Caco-2 (cell line): Measurements from ENCODE around the gene DZANK1. TPM values are rescaled to one million over a fixed set of nuclear protein-coding genes. Genes with fewer than 3 reads are reported as not detected.

Experiments used
- BruUV-seq: library from RNA; stranded (reverse); fragments of 400-500 nt; replicated peaks from 2 replicates; lab custom pipeline; 2021; lab: Mats Ljungman, UMichigan
- CTCF ChIA-PET: fragments of 300-600 bp; sonication (Branson Sonifier 250); formaldehyde crosslinking; loops from one replicate; lab custom pipeline; 2022; ENCODE audit warnings: antibody characterized with exemption; lab: Charles Lee
- POLR2A ChIA-PET: fragments of 300-600 bp; sonication (Branson Sonifier 250); formaldehyde crosslinking; loops from one replicate; lab custom pipeline; 2022; ENCODE audit warnings: antibody characterized with exemption; lab: Charles Lee
- DNase-seq, 2 experiments: peaks; one replicate each; pipeline versions ENCODE4 v3.0.0 to v3.0.0-alpha.2; 2020 to 2022
- H3K27me3 ChIP-seq: replicated peaks from 2 replicates; pipeline ENCODE4 v1.6.0; 2011; ENCODE audit warnings: low read length; ENCODE audit not compliant: control insufficient read depth, insufficient read depth
- H3K36me3 ChIP-seq: 2 replicates; pipeline ENCODE4 v1.5.1; 2011; ENCODE audit warnings: low read length; ENCODE audit not compliant: control insufficient read depth, insufficient read depth
- H3K4me1 ChIP-seq: fragments of 250-450 bp; sonication (Bioruptor Pico); 2 replicates; pipeline ENCODE4 v1.5.1; 2020; ENCODE audit warnings: mild to moderate bottlenecking
- H3K4me3 ChIP-seq: 2 replicates; pipeline ENCODE4 v1.5.1; 2011; ENCODE audit warnings: low read depth, mild to moderate bottlenecking, control low read depth, low read length
- H3K9me3 ChIP-seq: fragments of 250-450 bp; sonication (Bioruptor Pico); 2 replicates; pipeline ENCODE4 v1.5.1; 2020; ENCODE audit warnings: mild to moderate bottlenecking, moderate library complexity
- H3K27ac Mint-ChIP-seq: one replicate; pipeline ENCODE4 v1.8.0; 2022; ENCODE audit warnings: mixed read lengths; ENCODE audit not compliant: unreplicated experiment
- H3K27me3 Mint-ChIP-seq: one replicate; pipeline ENCODE4 v1.8.0; 2022; ENCODE audit warnings: mixed read lengths; ENCODE audit not compliant: insufficient read depth, unreplicated experiment
- H3K36me3 Mint-ChIP-seq: one replicate; pipeline ENCODE4 v1.8.0; 2022; ENCODE audit warnings: mild to moderate bottlenecking, mixed read lengths; ENCODE audit not compliant: insufficient read depth, unreplicated experiment
- H3K4me1 Mint-ChIP-seq: one replicate; pipeline ENCODE4 v1.8.0; 2022; ENCODE audit warnings: low read depth, mixed read lengths; ENCODE audit not compliant: unreplicated experiment
- H3K4me3 Mint-ChIP-seq: one replicate; pipeline ENCODE4 v1.8.0; 2022; ENCODE audit warnings: mild to moderate bottlenecking, moderate library complexity, mixed read lengths; ENCODE audit not compliant: unreplicated experiment
- H3K9me3 Mint-ChIP-seq: one replicate; pipeline ENCODE4 v1.8.0; 2022; ENCODE audit warnings: mixed read lengths; ENCODE audit not compliant: unreplicated experiment
- intact Hi-C: fragments of 100-400 bp; cut with micrococcal nuclease; formaldehyde crosslinking; loops from one replicate; pipeline ENCODE4 v1.10.0; 2022; ENCODE audit not compliant: unreplicated experiment
- total RNA-seq: library from RNA; stranded (reverse); gene quantifications from 2 replicates; pipeline ENCODE4 v1.2.3, GENCODE V29; 2022
- TF ChIP-seq, protein P1 (sequence below), 2 experiments: fragments of 200-600 bp in 1 of 2; IDR thresholded peaks; 1 replicate in 1 of 2; 2 replicates in 1 of 2; pipeline versions ENCODE4 v1.5.1 to v1.8.0; 2011 to 2022; ENCODE audit warnings: antibody characterized with exemption in 1 of 2, control low read depth in 1 of 2, inconsistent platforms in 1 of 2, low read depth in 1 of 2, low read length in 1 of 2, mild to moderate bottlenecking in 1 of 2, moderate library complexity in 1 of 2; ENCODE audit not compliant: insufficient read depth in 1 of 2, severe bottlenecking in 1 of 2, unreplicated experiment in 1 of 2

DZANK1 gene
- total RNA-seq, 1 experiment from 2014 or later = 8.6 TPM

DNA sequence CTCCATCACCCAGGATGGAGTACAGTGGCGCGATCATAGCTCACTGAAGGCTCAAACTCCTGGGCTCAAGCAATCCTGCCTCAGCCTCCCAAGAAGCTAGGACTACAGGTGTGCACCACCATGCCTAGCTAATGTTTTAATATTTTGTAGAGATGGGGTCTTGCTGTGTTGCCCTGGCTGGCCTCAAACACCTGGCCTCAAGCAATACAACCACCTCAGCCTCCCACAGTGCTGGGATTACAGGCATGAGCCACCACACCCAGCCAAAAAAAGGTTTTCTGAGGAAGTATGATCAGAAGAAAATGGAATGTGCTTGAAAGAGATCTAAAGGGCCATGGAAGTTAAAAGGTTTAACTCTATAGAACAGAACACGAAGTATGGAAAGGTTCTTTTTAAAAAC lies 21.5 kb upstream of the DZANK1 start:
- Histone ChIP-seq H3K9me3 (no peaks in the 10 kb centered on the region), H3K4me1 (no peaks in the 10 kb centered on the region), H3K36me3 (peaks cover 1% of the 10 kb centered on the region; the same call in 1 of the 2 replicates), H3K27me3 (no peaks in the 10 kb centered on the region), H3K4me3 (no peak overlapping the region)
- H3K27ac Mint-ChIP-seq = no peak overlapping the region
- intact Hi-C loops = no loop called here
- peaks cover 34% of the 10 kb centered on the region for H3K36me3 Mint-ChIP-seq
- no TSS peak for BruUV-seq
- H3K9me3 Mint-ChIP-seq = no peaks in the 10 kb centered on the region
- no peaks in the 10 kb centered on the region for H3K4me1 Mint-ChIP-seq
- ChIA-PET CTCF (no interaction called here), POLR2A (interaction anchor here (2.6 kb wide), 1 partner anchor 19 kb away, joined by 10 read pairs; the partner anchor contains the start of gene SEC23B)
- DNase-seq = no peak
- no peak overlapping the region for H3K4me3 Mint-ChIP-seq
- H3K27me3 Mint-ChIP-seq = no peaks in the 10 kb centered on the region
- TF ChIP-seq, protein P1, sequence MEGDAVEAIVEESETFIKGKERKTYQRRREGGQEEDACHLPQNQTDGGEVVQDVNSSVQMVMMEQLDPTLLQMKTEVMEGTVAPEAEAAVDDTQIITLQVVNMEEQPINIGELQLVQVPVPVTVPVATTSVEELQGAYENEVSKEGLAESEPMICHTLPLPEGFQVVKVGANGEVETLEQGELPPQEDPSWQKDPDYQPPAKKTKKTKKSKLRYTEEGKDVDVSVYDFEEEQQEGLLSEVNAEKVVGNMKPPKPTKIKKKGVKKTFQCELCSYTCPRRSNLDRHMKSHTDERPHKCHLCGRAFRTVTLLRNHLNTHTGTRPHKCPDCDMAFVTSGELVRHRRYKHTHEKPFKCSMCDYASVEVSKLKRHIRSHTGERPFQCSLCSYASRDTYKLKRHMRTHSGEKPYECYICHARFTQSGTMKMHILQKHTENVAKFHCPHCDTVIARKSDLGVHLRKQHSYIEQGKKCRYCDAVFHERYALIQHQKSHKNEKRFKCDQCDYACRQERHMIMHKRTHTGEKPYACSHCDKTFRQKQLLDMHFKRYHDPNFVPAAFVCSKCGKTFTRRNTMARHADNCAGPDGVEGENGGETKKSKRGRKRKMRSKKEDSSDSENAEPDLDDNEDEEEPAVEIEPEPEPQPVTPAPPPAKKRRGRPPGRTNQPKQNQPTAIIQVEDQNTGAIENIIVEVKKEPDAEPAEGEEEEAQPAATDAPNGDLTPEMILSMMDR (IDR thresholded peaks at IDR 0.05; ENCODE audit: insufficient read depth in 1 of 2, low read depth in 1 of 2, low read length in 1 of 2, severe bottlenecking in 1 of 2, unreplicated experiment in 1 of 2) = no peak

DNA sequence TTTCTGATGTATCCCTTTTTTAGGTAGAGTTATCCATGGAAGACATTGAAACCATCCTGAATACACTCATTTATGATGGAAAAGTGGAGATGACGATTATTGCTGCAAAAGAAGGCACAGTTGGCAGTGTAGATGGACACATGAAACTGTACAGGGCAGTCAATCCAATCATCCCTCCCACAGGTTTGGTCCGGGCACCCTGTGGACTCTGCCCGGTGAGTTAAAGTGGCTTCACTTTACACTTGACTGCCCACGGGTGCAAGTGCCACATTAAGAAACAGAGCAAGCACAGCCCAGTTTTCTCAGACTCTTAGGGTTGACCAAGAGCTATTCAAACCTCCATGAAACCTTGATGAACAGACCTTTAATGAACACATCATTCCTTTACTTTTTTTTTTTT lies 14.8 kb upstream of the DZANK1 start:
- Histone ChIP-seq H3K36me3 (peaks cover 4% of the 10 kb centered on the region; the same call in 1 of the 2 replicates), H3K9me3 (no peaks in the 10 kb centered on the region), H3K27me3 (no peaks in the 10 kb centered on the region), H3K4me1 (peaks cover 17% of the 10 kb centered on the region), H3K4me3 (no peak overlapping the region)
- Mint-ChIP-seq H3K9me3 (no peaks in the 10 kb centered on the region), H3K4me3 (no peak overlapping the region), H3K36me3 (peaks cover 56% of the 10 kb centered on the region), H3K27me3 (no peaks in the 10 kb centered on the region), H3K27ac (no peak overlapping the region), H3K4me1 (peaks cover 8% of the 10 kb centered on the region)
- POLR2A ChIA-PET = no interaction called here
- intact Hi-C loops = no loop called here
- DNase-seq = no peak
- TF ChIP-seq, protein P1 (IDR thresholded peaks at IDR 0.05; ENCODE audit: insufficient read depth in 1 of 2, low read depth in 1 of 2, low read length in 1 of 2, severe bottlenecking in 1 of 2, unreplicated experiment in 1 of 2) = no peak
- BruUV-seq = no TSS peak
- CTCF ChIA-PET = no interaction called here

DNA sequence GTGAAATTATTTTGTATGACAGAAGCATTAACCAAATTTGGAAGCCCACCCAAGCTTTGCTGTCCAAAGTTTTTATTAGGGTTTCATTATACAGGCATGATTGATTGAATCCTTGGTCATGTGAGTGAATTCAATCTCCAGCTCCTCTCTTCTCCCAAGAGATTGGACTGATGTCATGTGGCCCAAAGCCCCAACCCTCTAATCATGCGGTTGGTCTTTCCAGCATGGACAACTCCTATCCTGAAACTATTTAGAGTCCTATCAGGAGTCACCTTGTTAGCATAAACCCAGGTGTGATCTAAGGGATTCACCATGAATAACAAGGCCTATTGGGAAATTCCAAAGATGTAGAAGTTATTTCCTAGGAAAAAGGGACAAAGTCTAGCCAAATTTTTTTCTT lies 11.0 kb upstream of the DZANK1 start:
- intact Hi-C loops = no loop called here
- Mint-ChIP-seq H3K9me3 (no peaks in the 10 kb centered on the region), H3K4me3 (peak overlapping the region; percentile 24), H3K36me3 (peaks cover 69% of the 10 kb centered on the region), H3K27ac (peak overlapping the region; percentile 79), H3K27me3 (no peaks in the 10 kb centered on the region), H3K4me1 (peaks cover 8% of the 10 kb centered on the region)
- H3K27me3 ChIP-seq = no peaks in the 10 kb centered on the region
- H3K4me3 ChIP-seq = no peak overlapping the region
- H3K9me3 ChIP-seq = no peaks in the 10 kb centered on the region
- ChIA-PET POLR2A (interaction anchor here (0.6 to 1.7 kb wide), 4 partner anchors 11 to 333 kb away, joined by 4 to 17 read pairs (median 6); partner anchors contain the start of genes DZANK1, POLR3F, RBBP9 and SEC23B), CTCF (no interaction called here)
- peaks cover 4% of the 10 kb centered on the region; the same call in 1 of the 2 replicates for H3K36me3 ChIP-seq
- BruUV-seq = no TSS peak
- DNase-seq = peak; percentile 28 to 43
- H3K4me1 ChIP-seq = peaks cover 25% of the 10 kb centered on the region
- TF ChIP-seq, protein P1 (IDR thresholded peaks at IDR 0.05; ENCODE audit: insufficient read depth in 1 of 2, low read depth in 1 of 2, low read length in 1 of 2, severe bottlenecking in 1 of 2, unreplicated experiment in 1 of 2) = no peak
